GM21367 (cell line): ENCODE measurements around the gene HARS1.
"Not testable (repeated sequence)": the region's sequence is repeated elsewhere in the genome, so short reads cannot be mapped to it uniquely, and the experiment has no call there.

Source experiments
- ATAC-seq: cut with Tn5 transposase; IDR thresholded peaks from one replicate; pipeline ENCODE4 v1.9.1; 2021; ENCODE audit not compliant: unreplicated experiment

The HARS1 gene

GRCh38 chr5:140634103-140634502 lies 57.1 kb downstream of the HARS1 start:
- no peak for ATAC-seq

GRCh38 chr5:140633501-140633900 lies 57.7 kb downstream of the HARS1 start:
- no peak for ATAC-seq

- no peak for ATAC-seq
Observed at GRCh38 chr5:140633021-140633471, 58.1 kb downstream of the HARS1 start, which contains the start of gene CD14. Gene CD14, minus strand, starts transcription at chr5:140633175. Its CDS starts 104 bp downstream, at chr5:140633071.

- ATAC-seq = peak; percentile 46
Observed at GRCh38 chr5:140632366-140633020, 58.7 kb downstream of the HARS1 start.

GRCh38 chr5:140631831-140632365 lies 59.3 kb downstream of the HARS1 start:
- ATAC-seq = peak; percentile 27

GRCh38 chr5:140631036-140631417 lies 60.1 kb downstream of the HARS1 start:
- no peak for ATAC-seq

- ATAC-seq = no peak
Observed at GRCh38 chr5:140630292-140631035, 60.7 kb downstream of the HARS1 start.

GRCh38 chr5:140628711-140629110 lies 62.5 kb downstream of the HARS1 start:
- no peak for ATAC-seq

- ATAC-seq = no peak
Observed at GRCh38 chr5:140627972-140628371, 63.2 kb downstream of the HARS1 start.

- ATAC-seq = not testable (repeated sequence)
Observed at GRCh38 chr5:140624886-140625285, 66.3 kb downstream of the HARS1 start.
